GM06990 (cell line): ENCODE measurements around the gene MGAT3.

Experiments
- DNase-seq: peaks from one replicate; pipeline ENCODE4 v3.0.0-alpha.2; 2011; ENCODE audit not compliant: insufficient read length; ENCODE audit errors: extremely low read depth
- H3K27me3 ChIP-seq: replicated peaks from 2 replicates; pipeline ENCODE4 v1.6.0; 2011; ENCODE audit warnings: low read length; ENCODE audit not compliant: control insufficient read depth, insufficient read depth
- H3K36me3 ChIP-seq: 2 replicates; pipeline ENCODE4 v1.5.1; 2011; ENCODE audit warnings: low read length; ENCODE audit not compliant: control insufficient read depth, insufficient read depth
- H3K4me3 ChIP-seq: replicated peaks from 2 replicates; pipeline ENCODE4 v1.5.1; 2011; ENCODE audit warnings: low read depth, mild to moderate bottlenecking, control low read depth, low read length
- TF ChIP-seq, protein P1 (sequence below): IDR thresholded peaks from 2 replicates; pipeline ENCODE4 v1.5.1; 2011; ENCODE audit warnings: low read length, control low read depth, mild to moderate bottlenecking, inconsistent platforms; ENCODE audit not compliant: insufficient read depth, poor library complexity, severe bottlenecking

Gene MGAT3

DNA sequence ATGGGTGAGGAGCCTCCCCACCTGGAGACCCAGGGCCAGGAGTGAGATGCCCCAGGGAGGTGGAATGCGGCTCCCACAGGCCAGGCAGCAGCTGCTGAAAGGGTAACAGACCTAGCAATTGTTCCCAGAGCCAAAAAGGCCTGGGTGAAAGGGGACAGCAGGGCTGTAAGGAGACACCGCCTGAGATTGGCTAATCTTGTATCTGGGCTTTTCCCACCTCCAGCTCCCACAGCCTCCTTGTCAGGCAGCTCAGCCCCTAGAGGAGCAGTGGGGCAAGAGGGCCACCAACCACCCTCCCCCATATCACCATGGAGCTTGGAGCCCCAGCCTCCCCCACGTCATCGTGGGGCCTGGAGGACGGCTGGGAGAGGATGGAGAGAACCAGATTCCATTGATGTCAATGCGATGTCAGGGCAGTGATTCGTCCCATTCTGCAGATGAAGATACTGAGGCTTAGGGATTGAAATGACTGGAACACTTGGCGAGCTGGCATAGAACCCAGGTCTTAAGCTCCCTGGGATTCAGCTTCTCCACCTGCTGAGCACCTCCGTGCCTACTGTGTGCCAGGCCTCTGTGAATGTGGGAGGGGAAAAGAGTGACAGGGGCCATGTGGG is 2.9 kb upstream of the MGAT3 start:
- H3K27me3 ChIP-seq: no peaks in the 10 kb centered on the region
- peaks cover 5% of the 10 kb centered on the region for H3K36me3 ChIP-seq
- no peak for DNase-seq
- TF ChIP-seq, protein P1, sequence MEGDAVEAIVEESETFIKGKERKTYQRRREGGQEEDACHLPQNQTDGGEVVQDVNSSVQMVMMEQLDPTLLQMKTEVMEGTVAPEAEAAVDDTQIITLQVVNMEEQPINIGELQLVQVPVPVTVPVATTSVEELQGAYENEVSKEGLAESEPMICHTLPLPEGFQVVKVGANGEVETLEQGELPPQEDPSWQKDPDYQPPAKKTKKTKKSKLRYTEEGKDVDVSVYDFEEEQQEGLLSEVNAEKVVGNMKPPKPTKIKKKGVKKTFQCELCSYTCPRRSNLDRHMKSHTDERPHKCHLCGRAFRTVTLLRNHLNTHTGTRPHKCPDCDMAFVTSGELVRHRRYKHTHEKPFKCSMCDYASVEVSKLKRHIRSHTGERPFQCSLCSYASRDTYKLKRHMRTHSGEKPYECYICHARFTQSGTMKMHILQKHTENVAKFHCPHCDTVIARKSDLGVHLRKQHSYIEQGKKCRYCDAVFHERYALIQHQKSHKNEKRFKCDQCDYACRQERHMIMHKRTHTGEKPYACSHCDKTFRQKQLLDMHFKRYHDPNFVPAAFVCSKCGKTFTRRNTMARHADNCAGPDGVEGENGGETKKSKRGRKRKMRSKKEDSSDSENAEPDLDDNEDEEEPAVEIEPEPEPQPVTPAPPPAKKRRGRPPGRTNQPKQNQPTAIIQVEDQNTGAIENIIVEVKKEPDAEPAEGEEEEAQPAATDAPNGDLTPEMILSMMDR: no peak
- H3K4me3 ChIP-seq: no peak overlapping the region

DNA sequence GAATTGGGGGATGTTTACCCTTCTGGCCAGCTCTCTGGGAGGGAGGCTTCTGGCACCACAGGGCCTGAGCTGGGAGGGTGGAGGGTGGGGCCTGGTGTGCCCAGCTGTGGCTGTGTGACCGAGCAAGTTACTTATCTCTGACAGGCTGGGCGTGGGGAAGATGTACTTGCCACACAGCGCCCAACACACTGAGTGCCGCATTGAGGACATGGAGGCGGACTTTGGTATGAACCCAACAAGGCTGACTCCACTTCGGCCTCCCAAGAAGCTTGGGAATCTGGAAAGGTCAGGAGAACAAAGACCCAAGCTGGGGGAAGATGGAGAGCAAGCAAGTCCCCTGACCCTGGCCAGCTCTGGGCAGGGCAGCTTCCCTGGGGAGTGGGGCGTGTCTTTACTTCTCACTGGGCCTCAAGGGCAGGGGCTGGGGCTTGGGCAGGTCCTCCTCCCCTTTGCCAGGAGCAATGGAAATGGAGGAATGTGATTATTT is 2.4 kb upstream of the MGAT3 start:
- Histone ChIP-seq H3K4me3 (no peak overlapping the region), H3K36me3 (peaks cover 5% of the 10 kb centered on the region)

DNA sequence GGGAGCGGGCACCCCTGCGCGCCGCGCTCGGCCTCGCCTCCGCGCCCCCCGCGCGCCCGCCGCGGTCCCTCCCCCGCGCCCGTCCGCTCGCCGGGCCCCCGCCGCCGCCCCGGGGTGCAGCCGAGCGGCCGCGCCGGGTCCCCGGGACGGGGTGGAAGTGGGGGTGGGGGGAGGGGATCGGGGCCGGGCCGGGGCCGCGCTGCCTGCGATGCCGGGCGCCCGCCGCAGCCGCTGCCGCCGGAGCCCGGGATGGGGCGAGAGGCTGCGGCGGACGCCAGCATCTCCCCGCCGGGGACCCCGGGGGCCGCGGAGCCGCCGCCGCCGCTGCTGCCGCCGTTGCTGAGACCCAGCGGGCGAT is 365 bp downstream of the MGAT3 start:
- Histone ChIP-seq H3K4me3 (peak overlapping the region; percentile 80), H3K27me3 (no peaks in the 10 kb centered on the region), H3K36me3 (peaks cover 2% of the 10 kb centered on the region; the same call in 1 of the 2 replicates)
- no peak for DNase-seq
- TF ChIP-seq, protein P1: no peak

More for the DNA sequence above, 2.4 kb upstream of the MGAT3 start:
- no peak for DNase-seq
- H3K27me3 ChIP-seq: no peaks in the 10 kb centered on the region
- TF ChIP-seq, protein P1: no peak

DNA sequence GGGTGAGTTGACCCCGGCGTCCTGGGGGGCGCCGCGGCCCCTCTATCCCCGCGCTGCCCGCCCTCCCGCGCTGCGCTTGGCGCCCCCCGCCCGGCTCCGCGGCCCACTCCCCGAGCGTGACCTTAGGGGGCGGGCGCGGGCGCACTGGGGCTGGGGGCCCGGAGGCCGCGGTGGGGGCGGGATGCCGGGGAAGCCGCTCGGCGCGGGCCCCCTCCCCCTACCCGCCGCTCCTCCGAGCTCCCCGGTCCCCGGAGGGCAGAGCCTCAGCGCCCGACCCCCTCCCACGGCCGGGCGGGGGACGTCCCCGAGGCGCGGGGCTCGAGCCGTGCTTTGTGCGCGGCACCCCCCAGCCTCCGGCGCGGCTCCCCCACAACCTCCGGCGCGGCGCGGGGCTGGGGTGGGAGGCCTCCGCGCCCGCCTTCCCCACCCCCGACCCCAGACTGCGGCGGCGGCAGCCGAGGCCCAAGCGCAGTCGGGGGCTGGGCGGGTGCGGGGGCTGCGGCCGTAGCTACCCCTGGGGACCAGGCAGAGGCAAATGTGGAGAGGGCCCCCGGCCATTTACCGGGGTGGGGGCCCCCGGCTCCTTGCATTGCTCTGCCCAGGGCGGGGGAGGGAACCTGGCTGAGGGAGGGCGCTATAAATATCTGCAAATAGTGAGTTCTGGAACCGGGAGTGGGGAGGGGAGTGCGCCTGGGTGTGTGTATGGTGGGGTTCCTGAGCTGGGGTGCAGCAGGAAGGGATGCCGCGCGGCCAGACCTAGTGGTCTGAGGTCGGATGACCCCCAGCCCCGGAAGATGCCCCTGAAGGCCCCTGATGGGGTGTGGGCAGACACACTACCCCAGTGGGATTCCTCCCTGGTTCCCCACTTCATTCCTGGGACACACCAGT is 988 bp downstream of the MGAT3 start:
- peak overlapping the region; percentile 80 for H3K4me3 ChIP-seq
- TF ChIP-seq, protein P1: no peak
- peaks cover 2% of the 10 kb centered on the region for H3K36me3 ChIP-seq
- H3K27me3 ChIP-seq: no peaks in the 10 kb centered on the region
- DNase-seq: no peak

DNA sequence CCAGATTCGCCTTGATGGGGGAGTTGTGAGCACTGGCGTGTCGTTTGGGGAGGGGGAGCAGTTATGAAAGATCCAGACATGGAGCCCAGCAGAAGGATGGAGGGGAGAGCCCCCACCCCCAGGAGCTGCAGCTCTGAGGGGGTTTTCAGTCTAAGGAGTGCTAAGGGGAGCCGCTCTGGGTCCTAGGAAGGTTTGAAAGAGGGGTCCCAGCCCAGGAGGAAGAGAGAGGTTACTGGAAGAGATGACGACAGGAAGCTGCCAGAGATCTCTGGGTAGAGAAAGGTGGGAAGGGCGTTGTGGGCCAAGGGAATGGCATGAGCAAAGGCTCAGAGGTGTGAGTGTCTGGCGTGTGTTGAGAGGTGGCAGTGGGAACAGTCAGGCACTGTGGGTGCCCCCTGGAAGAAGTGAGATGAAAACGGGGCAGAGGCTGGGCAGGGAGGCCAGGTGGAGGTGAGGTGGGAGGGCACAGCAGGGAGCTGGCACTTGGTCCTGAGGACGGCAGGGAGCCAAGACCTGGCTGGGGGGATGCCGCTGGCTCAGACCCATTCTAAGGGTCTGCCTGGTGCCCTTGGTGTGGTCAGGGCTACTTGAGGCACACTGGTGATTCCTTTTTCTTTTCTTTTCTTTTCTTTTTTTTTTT is 1.8 kb downstream of the MGAT3 start:
- TF ChIP-seq, protein P1: no peak
- Histone ChIP-seq H3K36me3 (peaks cover 2% of the 10 kb centered on the region), H3K27me3 (no peaks in the 10 kb centered on the region), H3K4me3 (peak overlapping the region; percentile 80)
- no peak for DNase-seq
